OCI-LY7 (cell line): ENCODE measurements around the gene TMCC2. TPM values are rescaled to one million over a fixed set of nuclear protein-coding genes. Genes with fewer than 3 reads are reported as not detected.
"Not testable (repeated sequence)": the region's sequence is repeated elsewhere in the genome, so short reads cannot be mapped to it uniquely, and the experiment has no call there.

Experiments
- Bru-seq: library from RNA; stranded (reverse); fragments of 400-500 nt; gene quantifications from one replicate; lab custom pipeline; 2021; lab: Mats Ljungman, UMichigan
- BruChase-seq, 2 experiments: library from RNA; stranded (reverse); fragments of 400-500 nt; gene quantifications; one replicate each; lab custom pipeline; 2021; lab: Mats Ljungman, UMichigan
- BruUV-seq: library from RNA; stranded (reverse); fragments of 400-500 nt; replicated peaks from 2 replicates; lab custom pipeline; 2021; lab: Mats Ljungman, UMichigan
- CTCF ChIA-PET: fragments of 300-600 bp; sonication (Branson Sonifier 250); formaldehyde crosslinking; loops from one replicate; lab custom pipeline; 2022; ENCODE audit warnings: antibody characterized with exemption; ENCODE audit not compliant: unreplicated experiment; lab: Charles Lee
- POLR2A ChIA-PET: fragments of 300-600 bp; sonication (Branson Sonifier 250); formaldehyde crosslinking; loops from one replicate; lab custom pipeline; 2022; ENCODE audit warnings: antibody characterized with exemption; lab: Charles Lee
- DNase-seq: peaks from one replicate; pipeline ENCODE4 v3.0.0-alpha.2; 2015; ENCODE audit warnings: low spot score
- H2AFZ ChIP-seq: fragments of 200-600 bp; sonication (generic), shearing (Covaris generic); 2 replicates; pipeline ENCODE4 v1.6.1; 2014; ENCODE audit warnings: mild to moderate bottlenecking, antibody characterized with exemption, low read length, moderate library complexity
- H3K27ac ChIP-seq: fragments of 200-600 bp; sonication (generic); 2 replicates; pipeline ENCODE4 v1.5.1; 2014; ENCODE audit warnings: mixed run types, low read depth, mild to moderate bottlenecking, moderate library complexity, low read length, inconsistent platforms; ENCODE audit not compliant: poor library complexity, severe bottlenecking
- H3K36me3 ChIP-seq: fragments of 200-600 bp; sonication (generic); 2 replicates; pipeline ENCODE4 v1.6.1; 2014; ENCODE audit warnings: mild to moderate bottlenecking, antibody characterized with exemption, low read length, moderate library complexity, mixed read lengths; ENCODE audit not compliant: insufficient read depth
- H3K4me1 ChIP-seq: fragments of 200-600 bp; sonication (generic); 2 replicates; pipeline ENCODE4 v1.5.1; 2014; ENCODE audit warnings: mild to moderate bottlenecking, low read length; ENCODE audit not compliant: insufficient read depth, poor library complexity, severe bottlenecking
- H3K4me2 ChIP-seq: fragments of 200-600 bp; sonication (generic); 2 replicates; pipeline ENCODE4 v1.6.1; 2014; ENCODE audit warnings: mild to moderate bottlenecking, low read length
- H3K4me3 ChIP-seq: fragments of 200-600 bp; sonication (generic); 2 replicates; pipeline ENCODE4 v1.5.1; 2014; ENCODE audit warnings: mild to moderate bottlenecking, low read depth, low read length; ENCODE audit not compliant: poor library complexity, severe bottlenecking
- H3K79me2 ChIP-seq: fragments of 200-600 bp; sonication (generic); 2 replicates; pipeline ENCODE4 v1.6.1; 2016; ENCODE audit warnings: low read depth, mild to moderate bottlenecking, low read length, moderate library complexity, mixed read lengths; ENCODE audit not compliant: insufficient read depth
- H3K9me2 ChIP-seq: fragments of 200-600 bp; sonication (generic); 2 replicates; pipeline ENCODE4 v1.6.1; 2016; ENCODE audit warnings: mild to moderate bottlenecking, low read length, mixed read lengths; ENCODE audit not compliant: insufficient read depth
- H3K9me3 ChIP-seq: fragments of 200-600 bp; sonication (generic); 2 replicates; pipeline ENCODE4 v1.6.1; 2014; ENCODE audit warnings: mild to moderate bottlenecking, mixed run types, low read length, mixed read lengths
- H4K20me1 ChIP-seq: fragments of 200-600 bp; sonication (generic); 2 replicates; pipeline ENCODE4 v1.6.1; 2014; ENCODE audit warnings: mild to moderate bottlenecking, antibody characterized with exemption, low read length, moderate library complexity, mixed read lengths; ENCODE audit not compliant: insufficient read depth
- EZH2phosphoT487 ChIP-seq: fragments of 200-600 bp; sonication (generic); IDR thresholded peaks from 2 replicates; pipeline ENCODE4 v1.6.1; 2018; ENCODE audit warnings: low read depth, borderline replicate concordance, mild to moderate bottlenecking, mixed run types, antibody characterized with exemption, low read length, moderate library complexity, mixed read lengths
- intact Hi-C: fragments of 100-400 bp; cut with micrococcal nuclease; formaldehyde crosslinking; loops from one replicate; pipeline ENCODE4 v1.10.0; 2022; ENCODE audit not compliant: unreplicated experiment
- long read RNA-seq: library from polyadenylated mRNA; stranded (forward); transcript quantifications from one replicate; pipeline ENCODE4 v2.0.0, GENCODE V29; 2022
- total RNA-seq, 2 experiments: library from RNA; depleted of rRNA in 1 of 2; stranded (reverse); fragments of >200 nt in 1 of 2; shearing (Covaris generic) in 1 of 2; gene quantifications; 2 replicates each; pipeline ENCODE4 v1.2.3, GENCODE V29; 2014 to 2022
- TF ChIP-seq, protein P1 (sequence below): fragments of 200-600 bp; sonication (generic); conservative IDR thresholded peaks from 2 replicates; pipeline ENCODE4 v1.5.1; 2014; ENCODE audit warnings: mild to moderate bottlenecking, antibody characterized with exemption, low read length, moderate library complexity, mixed read lengths

The TMCC2 gene
- total RNA-seq (2014; rRNA removed; shearing (Covaris generic)) = 7.0 and 7.8 TPM in 2 replicates
- total RNA-seq (2022) = 5.2 and 6.2 TPM in 2 replicates
- percentile 41 among the genes with signal in this experiment for Bru-seq, nascent RNA
- percentile 45 among the genes with signal in this experiment for BruChase-seq, experiment 1, labeled RNA remaining after a 6-hour chase
- BruChase-seq, experiment 2, labeled RNA remaining after a 2-hour chase = percentile 43 among the genes with signal in this experiment
- long read RNA-seq, transcript TMCC2-203 (5 exons, 3,738 nt) = major isoform, 6 of 14 reads
- long read RNA-seq, partial matches to known transcripts = 2 of 14 reads
- long read RNA-seq, other reads (novel, unspliced or antisense) = 6 of 14 reads

DNA sequence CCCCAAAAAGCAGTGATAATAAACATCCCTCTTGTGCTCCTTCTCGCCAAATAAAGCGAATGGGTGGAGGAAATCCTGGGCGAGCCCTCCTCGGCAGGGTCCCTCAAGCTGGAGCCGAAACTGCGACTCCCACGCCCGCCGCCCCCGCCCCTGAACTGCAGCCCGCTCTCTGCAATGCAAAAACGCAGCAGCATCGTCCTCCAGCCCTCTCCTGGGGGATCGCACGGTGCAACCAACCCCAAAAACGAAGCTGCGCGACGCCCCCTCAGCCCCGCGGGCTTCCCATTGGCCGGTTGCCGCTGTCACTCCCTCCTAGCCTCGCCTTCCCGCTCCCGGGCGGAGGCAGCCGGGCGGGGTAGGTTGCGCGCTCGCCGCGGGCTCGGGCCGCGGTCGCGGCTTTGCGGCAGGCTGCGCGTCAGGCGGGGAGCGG, at the start of gene TMCC2:
Gene TMCC2, plus strand, starts transcription at position 363 of the 430 bp plus-strand sequence. CDS start 619 bp downstream, outside the sequence.
- Histone ChIP-seq H3K9me2 (no peaks in the 10 kb centered on the region), H3K36me3 (no peaks in the 10 kb centered on the region), H4K20me1 (no peaks in the 10 kb centered on the region), H3K9me3 (no peaks in the 10 kb centered on the region), H3K4me3 (peak within 1 kb of the TSS; percentile 77), H2AFZ (peak within 1 kb of the TSS; percentile 99), H3K27ac (peak within 1 kb of the TSS; percentile 17), H3K4me1 (peaks cover 28% of the 10 kb centered on the region), H3K79me2 (no peaks in the 10 kb centered on the region), H3K4me2 (peak within 1 kb of the TSS; percentile 97)
- CTCF ChIA-PET = interaction anchor here (0.6 to 5.1 kb wide), 3 partner anchors 22 to 54 kb away, joined by 3 to 48 read pairs (median 3); no protein-coding TSS in a partner anchor
- intact Hi-C loops = loop anchor here (1.0 to 5.0 kb wide), 4 partner anchors 45 to 238 kb away; partner anchors contain the start of gene RBBP5
- no TSS peak for BruUV-seq
- TF ChIP-seq, protein P1, sequence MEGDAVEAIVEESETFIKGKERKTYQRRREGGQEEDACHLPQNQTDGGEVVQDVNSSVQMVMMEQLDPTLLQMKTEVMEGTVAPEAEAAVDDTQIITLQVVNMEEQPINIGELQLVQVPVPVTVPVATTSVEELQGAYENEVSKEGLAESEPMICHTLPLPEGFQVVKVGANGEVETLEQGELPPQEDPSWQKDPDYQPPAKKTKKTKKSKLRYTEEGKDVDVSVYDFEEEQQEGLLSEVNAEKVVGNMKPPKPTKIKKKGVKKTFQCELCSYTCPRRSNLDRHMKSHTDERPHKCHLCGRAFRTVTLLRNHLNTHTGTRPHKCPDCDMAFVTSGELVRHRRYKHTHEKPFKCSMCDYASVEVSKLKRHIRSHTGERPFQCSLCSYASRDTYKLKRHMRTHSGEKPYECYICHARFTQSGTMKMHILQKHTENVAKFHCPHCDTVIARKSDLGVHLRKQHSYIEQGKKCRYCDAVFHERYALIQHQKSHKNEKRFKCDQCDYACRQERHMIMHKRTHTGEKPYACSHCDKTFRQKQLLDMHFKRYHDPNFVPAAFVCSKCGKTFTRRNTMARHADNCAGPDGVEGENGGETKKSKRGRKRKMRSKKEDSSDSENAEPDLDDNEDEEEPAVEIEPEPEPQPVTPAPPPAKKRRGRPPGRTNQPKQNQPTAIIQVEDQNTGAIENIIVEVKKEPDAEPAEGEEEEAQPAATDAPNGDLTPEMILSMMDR = no peak
- no peak for TF ChIP-seq EZH2phosphoT487
- POLR2A ChIA-PET = interaction anchor here (0.6 to 2.1 kb wide), 5 partner anchors 12 to 184 kb away, joined by 3 to 8 read pairs (median 5); no protein-coding TSS in a partner anchor
- DNase-seq = peak; percentile 94

GRCh38 chr1:205179842-205180241, 47.9 kb upstream of the TMCC2 start:
- POLR2A ChIA-PET = no interaction called here

GRCh38 chr1:205180331-205180730, 47.4 kb upstream of the TMCC2 start:
- POLR2A ChIA-PET = not testable (repeated sequence)

More at GRCh38 chr1:205179842-205180241, 47.9 kb upstream of the TMCC2 start:
- no peaks in the 10 kb centered on the region for H3K79me2 ChIP-seq
- H3K27ac ChIP-seq = no peak overlapping the region
- 0 out of 2 replicates have a peak, but pooled peaks cover 4% of the 10 kb centered on the region for H3K36me3 ChIP-seq
- no peaks in the 10 kb centered on the region for H3K9me3 ChIP-seq
- H4K20me1 ChIP-seq = no peaks in the 10 kb centered on the region
- CTCF ChIA-PET = no interaction called here
- no peak overlapping the region for H2AFZ ChIP-seq
- intact Hi-C loops = no loop called here
- H3K4me2 ChIP-seq = no peak overlapping the region
- no peak for TF ChIP-seq EZH2phosphoT487
- TF ChIP-seq, protein P1 = no peak
- H3K4me1 ChIP-seq = no peaks in the 10 kb centered on the region
- H3K4me3 ChIP-seq = no peak overlapping the region
- no peak for DNase-seq
- no peaks in the 10 kb centered on the region for H3K9me2 ChIP-seq
- BruUV-seq = no TSS peak

More at GRCh38 chr1:205180331-205180730, 47.4 kb upstream of the TMCC2 start:
- H3K4me1 ChIP-seq, H3K9me3 ChIP-seq, H3K9me2 ChIP-seq, H2AFZ ChIP-seq, BruUV-seq, H3K27ac ChIP-seq, H3K79me2 ChIP-seq, H3K4me3 ChIP-seq, intact Hi-C loops, H3K36me3 ChIP-seq, CTCF ChIA-PET, H3K4me2 ChIP-seq, DNase-seq, H4K20me1 ChIP-seq: not testable (repeated sequence)
